ENCODE results near the gene SDK1.

- TF ChIP-seq POLR2A (IDR thresholded peaks at IDR 0.05) (no peak), EP300 (IDR thresholded peaks at IDR 0.05) (no peak)
- TF ChIP-seq, protein P1, sequence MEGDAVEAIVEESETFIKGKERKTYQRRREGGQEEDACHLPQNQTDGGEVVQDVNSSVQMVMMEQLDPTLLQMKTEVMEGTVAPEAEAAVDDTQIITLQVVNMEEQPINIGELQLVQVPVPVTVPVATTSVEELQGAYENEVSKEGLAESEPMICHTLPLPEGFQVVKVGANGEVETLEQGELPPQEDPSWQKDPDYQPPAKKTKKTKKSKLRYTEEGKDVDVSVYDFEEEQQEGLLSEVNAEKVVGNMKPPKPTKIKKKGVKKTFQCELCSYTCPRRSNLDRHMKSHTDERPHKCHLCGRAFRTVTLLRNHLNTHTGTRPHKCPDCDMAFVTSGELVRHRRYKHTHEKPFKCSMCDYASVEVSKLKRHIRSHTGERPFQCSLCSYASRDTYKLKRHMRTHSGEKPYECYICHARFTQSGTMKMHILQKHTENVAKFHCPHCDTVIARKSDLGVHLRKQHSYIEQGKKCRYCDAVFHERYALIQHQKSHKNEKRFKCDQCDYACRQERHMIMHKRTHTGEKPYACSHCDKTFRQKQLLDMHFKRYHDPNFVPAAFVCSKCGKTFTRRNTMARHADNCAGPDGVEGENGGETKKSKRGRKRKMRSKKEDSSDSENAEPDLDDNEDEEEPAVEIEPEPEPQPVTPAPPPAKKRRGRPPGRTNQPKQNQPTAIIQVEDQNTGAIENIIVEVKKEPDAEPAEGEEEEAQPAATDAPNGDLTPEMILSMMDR (IDR thresholded peaks at IDR 0.05) = no peak
Measured at GRCh38 chr7:4230352-4230751, 929.3 kb downstream of the SDK1 start.
